Kidney epithelial cell (primary cell): ENCODE measurements around the gene EFCAB11. TPM values are rescaled to one million over a fixed set of nuclear protein-coding genes. Genes with fewer than 3 reads are reported as not detected.

Experiments
- DNase-seq: peaks from one replicate; pipeline ENCODE4 v3.0.0-alpha.2; 2010; ENCODE audit warnings: low read depth
- H3K27me3 ChIP-seq: 2 replicates; pipeline ENCODE4 v1.6.0; 2011; ENCODE audit warnings: low read length; ENCODE audit not compliant: control insufficient read depth, insufficient read depth
- H3K36me3 ChIP-seq: 2 replicates; pipeline ENCODE4 v1.5.1; 2011; ENCODE audit warnings: low read length; ENCODE audit not compliant: control insufficient read depth, insufficient read depth
- H3K4me3 ChIP-seq: 2 replicates; pipeline ENCODE4 v1.5.1; 2011; ENCODE audit warnings: low read depth, mild to moderate bottlenecking, control low read depth, low read length
- total RNA-seq: library from RNA; depleted of rRNA; stranded (reverse); fragments of >200 nt; gene quantifications from 2 replicates; pipeline ENCODE4 v1.2.3, GENCODE V29; 2015
- TF ChIP-seq, protein P1 (sequence below): IDR thresholded peaks from 2 replicates; pipeline ENCODE4 v1.5.1; 2011; ENCODE audit warnings: mild to moderate bottlenecking, moderate library complexity, low read length, control low read depth, inconsistent platforms; ENCODE audit not compliant: insufficient read depth, poor library complexity, severe bottlenecking

Gene EFCAB11
- total RNA-seq, 1 donor from 2014 or later = 12.8 TPM

GRCh38 chr14:89773644-89774316 lies 180.8 kb downstream of the EFCAB11 start:
- Histone ChIP-seq H3K27me3 (no peaks in the 10 kb centered on the region), H3K36me3 (no peaks in the 10 kb centered on the region), H3K4me3 (no peak overlapping the region)
- TF ChIP-seq, protein P1, sequence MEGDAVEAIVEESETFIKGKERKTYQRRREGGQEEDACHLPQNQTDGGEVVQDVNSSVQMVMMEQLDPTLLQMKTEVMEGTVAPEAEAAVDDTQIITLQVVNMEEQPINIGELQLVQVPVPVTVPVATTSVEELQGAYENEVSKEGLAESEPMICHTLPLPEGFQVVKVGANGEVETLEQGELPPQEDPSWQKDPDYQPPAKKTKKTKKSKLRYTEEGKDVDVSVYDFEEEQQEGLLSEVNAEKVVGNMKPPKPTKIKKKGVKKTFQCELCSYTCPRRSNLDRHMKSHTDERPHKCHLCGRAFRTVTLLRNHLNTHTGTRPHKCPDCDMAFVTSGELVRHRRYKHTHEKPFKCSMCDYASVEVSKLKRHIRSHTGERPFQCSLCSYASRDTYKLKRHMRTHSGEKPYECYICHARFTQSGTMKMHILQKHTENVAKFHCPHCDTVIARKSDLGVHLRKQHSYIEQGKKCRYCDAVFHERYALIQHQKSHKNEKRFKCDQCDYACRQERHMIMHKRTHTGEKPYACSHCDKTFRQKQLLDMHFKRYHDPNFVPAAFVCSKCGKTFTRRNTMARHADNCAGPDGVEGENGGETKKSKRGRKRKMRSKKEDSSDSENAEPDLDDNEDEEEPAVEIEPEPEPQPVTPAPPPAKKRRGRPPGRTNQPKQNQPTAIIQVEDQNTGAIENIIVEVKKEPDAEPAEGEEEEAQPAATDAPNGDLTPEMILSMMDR = no peak
- peak; percentile 9 for DNase-seq

GRCh38 chr14:89773151-89773550 lies 181.4 kb downstream of the EFCAB11 start:
- Histone ChIP-seq H3K4me3 (no peak overlapping the region), H3K27me3 (no peaks in the 10 kb centered on the region), H3K36me3 (no peaks in the 10 kb centered on the region)
- TF ChIP-seq, protein P1 = no peak
- no peak for DNase-seq

DNA sequence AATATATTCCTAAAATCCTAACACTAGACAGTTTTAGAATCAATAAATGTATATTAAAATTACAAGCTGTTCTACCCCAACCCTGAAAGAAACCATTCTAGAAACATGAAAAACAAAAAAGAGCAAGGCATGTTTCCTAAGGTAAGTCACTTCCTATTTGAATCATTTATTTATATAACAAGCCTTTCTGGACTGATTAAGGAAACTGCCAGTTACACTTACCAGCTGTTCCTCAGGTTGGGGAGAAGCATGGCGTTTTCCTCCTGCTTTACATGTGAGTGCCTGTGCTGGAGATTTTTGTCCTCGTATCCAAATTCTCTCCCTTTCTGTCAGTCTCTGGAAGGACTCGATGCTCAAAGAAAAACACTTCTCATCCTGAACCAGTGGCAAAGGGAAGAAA lies 183.3 kb downstream of the EFCAB11 start:
- Histone ChIP-seq H3K4me3 (no peak overlapping the region), H3K36me3 (no peaks in the 10 kb centered on the region), H3K27me3 (no peaks in the 10 kb centered on the region)
- DNase-seq = no peak
- TF ChIP-seq, protein P1 = no peak

- no peaks in the 10 kb centered on the region for H3K27me3 ChIP-seq
- DNase-seq = peak; percentile 9
- no peak overlapping the region for H3K4me3 ChIP-seq
- TF ChIP-seq, protein P1 = peak; percentile 65
- H3K36me3 ChIP-seq = no peaks in the 10 kb centered on the region
These were observed 186.7 kb downstream of the EFCAB11 start for GRCh38 chr14:89767861-89768268.

- DNase-seq = no peak
- TF ChIP-seq, protein P1 = no peak
- H3K36me3 ChIP-seq = no peaks in the 10 kb centered on the region
- no peak overlapping the region for H3K4me3 ChIP-seq
- H3K27me3 ChIP-seq = no peaks in the 10 kb centered on the region
These were observed 187.4 kb downstream of the EFCAB11 start for GRCh38 chr14:89767131-89767530.

GRCh38 chr14:89765346-89765745 lies 189.2 kb downstream of the EFCAB11 start:
- Histone ChIP-seq H3K27me3 (no peaks in the 10 kb centered on the region), H3K4me3 (no peak overlapping the region), H3K36me3 (no peaks in the 10 kb centered on the region)
- no peak for DNase-seq
- TF ChIP-seq, protein P1 = no peak
